ENCODE results near the gene TAGLN2.

The TAGLN2 gene

GRCh38 chr1:159962176-159962575 is 36.9 kb upstream of the TAGLN2 start:
- Histone ChIP-seq H3K36me3 (ENCODE audit: insufficient read depth, low read length) (no peaks in the 10 kb centered on the region), H3K9me3 (ENCODE audit: low read depth, low read length) (no peaks in the 10 kb centered on the region), H3K9ac (ENCODE audit: insufficient read length) (no peak overlapping the region), H3K4me3 (no peak overlapping the region), H3K27ac (no peak overlapping the region)
- no peak for TF ChIP-seq EZH2 (IDR thresholded peaks at IDR 0.05)
- no peak for TF ChIP-seq POLR2AphosphoS5 (IDR thresholded peaks at IDR 0.05; ENCODE audit: borderline replicate concordance, low read depth, low read length)
- no peak for TF ChIP-seq FOXP2 (optimal IDR thresholded peaks at IDR 0.05; ENCODE audit: control extremely low read depth, extremely low read length, insufficient read depth)
- no peak for DNase-seq (ENCODE audit: low read depth, low spot score)

- Histone ChIP-seq H3K9me3 (ENCODE audit: low read depth, low read length) (no peaks in the 10 kb centered on the region), H3K27ac (no peak overlapping the region), H3K9ac (ENCODE audit: insufficient read length) (no peak overlapping the region), H3K36me3 (ENCODE audit: insufficient read depth, low read length) (no peaks in the 10 kb centered on the region), H3K4me3 (no peak overlapping the region)
- DNase-seq (ENCODE audit: low read depth, low spot score), result no peak
- TF ChIP-seq POLR2AphosphoS5 (IDR thresholded peaks at IDR 0.05; ENCODE audit: borderline replicate concordance, low read depth, low read length), result no peak
- TF ChIP-seq FOXP2 (optimal IDR thresholded peaks at IDR 0.05; ENCODE audit: control extremely low read depth, extremely low read length, insufficient read depth), result no peak
- TF ChIP-seq EZH2 (IDR thresholded peaks at IDR 0.05), result no peak
Observed at GRCh38 chr1:159961636-159962035, 36.3 kb upstream of the TAGLN2 start.

GRCh38 chr1:159960721-159961381 is 35.5 kb upstream of the TAGLN2 start:
- H3K36me3 ChIP-seq (ENCODE audit: insufficient read depth, low read length), result no peaks in the 10 kb centered on the region
- no peak for DNase-seq (ENCODE audit: low read depth, low spot score)
- no peak overlapping the region for H3K27ac ChIP-seq
- TF ChIP-seq POLR2AphosphoS5 (IDR thresholded peaks at IDR 0.05; ENCODE audit: borderline replicate concordance, low read depth, low read length), result no peak
- no peak for TF ChIP-seq FOXP2 (optimal IDR thresholded peaks at IDR 0.05; ENCODE audit: control extremely low read depth, extremely low read length, insufficient read depth)
- TF ChIP-seq EZH2 (IDR thresholded peaks at IDR 0.05), result no peak
- H3K9me3 ChIP-seq (ENCODE audit: low read depth, low read length), result no peaks in the 10 kb centered on the region
- no peak overlapping the region for H3K4me3 ChIP-seq
- no peak overlapping the region for H3K9ac ChIP-seq (ENCODE audit: insufficient read length)

- no peaks in the 10 kb centered on the region for H3K9me3 ChIP-seq (ENCODE audit: low read depth, low read length)
- no peak for DNase-seq (ENCODE audit: low read depth, low spot score)
- TF ChIP-seq FOXP2 (optimal IDR thresholded peaks at IDR 0.05; ENCODE audit: control extremely low read depth, extremely low read length, insufficient read depth) (no peak), EZH2 (IDR thresholded peaks at IDR 0.05) (no peak), POLR2AphosphoS5 (IDR thresholded peaks at IDR 0.05; ENCODE audit: borderline replicate concordance, low read depth, low read length) (no peak)
- no peak overlapping the region for H3K27ac ChIP-seq
- no peaks in the 10 kb centered on the region for H3K36me3 ChIP-seq (ENCODE audit: insufficient read depth, low read length)
- no peak overlapping the region for H3K4me3 ChIP-seq
- no peak overlapping the region for H3K9ac ChIP-seq (ENCODE audit: insufficient read length)
Observed at GRCh38 chr1:159959451-159959850, 34.1 kb upstream of the TAGLN2 start.

GRCh38 chr1:159958719-159959380 is 33.5 kb upstream of the TAGLN2 start:
- no peak for TF ChIP-seq FOXP2 (optimal IDR thresholded peaks at IDR 0.05; ENCODE audit: control extremely low read depth, extremely low read length, insufficient read depth)
- Histone ChIP-seq H3K9me3 (ENCODE audit: low read depth, low read length) (no peaks in the 10 kb centered on the region), H3K36me3 (ENCODE audit: insufficient read depth, low read length) (no peaks in the 10 kb centered on the region), H3K4me3 (no peak overlapping the region), H3K9ac (ENCODE audit: insufficient read length) (no peak overlapping the region), H3K27ac (no peak overlapping the region)
- DNase-seq (ENCODE audit: low read depth, low spot score), result no peak

- no peak for TF ChIP-seq FOXP2 (optimal IDR thresholded peaks at IDR 0.05; ENCODE audit: control extremely low read depth, extremely low read length, insufficient read depth)
- no peak for TF ChIP-seq EZH2 (IDR thresholded peaks at IDR 0.05)
- no peak for TF ChIP-seq POLR2AphosphoS5 (IDR thresholded peaks at IDR 0.05; ENCODE audit: borderline replicate concordance, low read depth, low read length)
- Histone ChIP-seq H3K4me3 (no peak overlapping the region), H3K27ac (no peak overlapping the region), H3K36me3 (ENCODE audit: insufficient read depth, low read length) (no peaks in the 10 kb centered on the region), H3K9me3 (ENCODE audit: low read depth, low read length) (no peaks in the 10 kb centered on the region), H3K9ac (ENCODE audit: insufficient read length) (no peak overlapping the region)
- DNase-seq (ENCODE audit: low read depth, low spot score), result no peak
Observed at GRCh38 chr1:159957824-159958268, 32.5 kb upstream of the TAGLN2 start.

GRCh38 chr1:159955456-159955855 is 30.1 kb upstream of the TAGLN2 start:
- Histone ChIP-seq H3K4me3 (no peak overlapping the region), H3K9me3 (ENCODE audit: low read depth, low read length) (no peaks in the 10 kb centered on the region), H3K9ac (ENCODE audit: insufficient read length) (no peak overlapping the region), H3K27ac (no peak overlapping the region), H3K36me3 (ENCODE audit: insufficient read depth, low read length) (no peaks in the 10 kb centered on the region)
- DNase-seq (ENCODE audit: low read depth, low spot score), result no peak
- TF ChIP-seq FOXP2 (optimal IDR thresholded peaks at IDR 0.05; ENCODE audit: control extremely low read depth, extremely low read length, insufficient read depth), result no peak
- no peak for TF ChIP-seq EZH2 (IDR thresholded peaks at IDR 0.05)
- TF ChIP-seq POLR2AphosphoS5 (IDR thresholded peaks at IDR 0.05; ENCODE audit: borderline replicate concordance, low read depth, low read length), result no peak

GRCh38 chr1:159953536-159954515 is 28.5 kb upstream of the TAGLN2 start, which contains the start of gene SLAMF9:
TSS of gene SLAMF9 (minus strand) at chr1:159954237. CDS start at chr1:159954137, 100 bp downstream.
- TF ChIP-seq EZH2 (IDR thresholded peaks at IDR 0.05), result no peak
- no peak for TF ChIP-seq FOXP2 (optimal IDR thresholded peaks at IDR 0.05; ENCODE audit: control extremely low read depth, extremely low read length, insufficient read depth)
- TF ChIP-seq POLR2AphosphoS5 (IDR thresholded peaks at IDR 0.05; ENCODE audit: borderline replicate concordance, low read depth, low read length), result no peak
- no peak within 1 kb of the TSS for H3K4me3 ChIP-seq
- no peaks in the 10 kb centered on the region for H3K36me3 ChIP-seq (ENCODE audit: insufficient read depth, low read length)
- H3K9ac ChIP-seq (ENCODE audit: insufficient read length), result no peak within 1 kb of the TSS
- H3K9me3 ChIP-seq (ENCODE audit: low read depth, low read length), result no peaks in the 10 kb centered on the region
- H3K27ac ChIP-seq, result no peak within 1 kb of the TSS
- DNase-seq (ENCODE audit: low read depth, low spot score), result no peak

Data from SK-N-MC (cell line).